Activated naive CD4-positive, alpha-beta T cell treated with anti-CD3 and anti-CD28 coated beads for 36 hours (primary cell): Measurements from ENCODE around the gene SCAMP3. TPM values are rescaled to one million over a fixed set of nuclear protein-coding genes. Genes with fewer than 3 reads are reported as not detected.

Experiments used
- CTCF ChIA-PET: fragments of 350-600 bp; sonication (Branson Sonifier 250); formaldehyde crosslinking; loops from one replicate; lab custom pipeline; 2021; ENCODE audit warnings: antibody characterized with exemption; lab: Charles Lee
- DNase-seq: peaks from one replicate; pipeline ENCODE4 v3.0.0-alpha.2; 2020
- H3K27ac Mint-ChIP-seq: one replicate; pipeline ENCODE4 v1.8.0; 2021; ENCODE audit warnings: mild to moderate bottlenecking, mixed read lengths
- H3K27me3 Mint-ChIP-seq: one replicate; pipeline ENCODE4 v1.8.0; 2021; ENCODE audit warnings: low read depth, mixed read lengths
- H3K36me3 Mint-ChIP-seq: one replicate; pipeline ENCODE4 v1.8.0; 2021; ENCODE audit warnings: low read depth, mixed read lengths
- H3K4me1 Mint-ChIP-seq: one replicate; pipeline ENCODE4 v1.8.0; 2021; ENCODE audit warnings: low read depth, mixed read lengths
- H3K4me3 Mint-ChIP-seq: one replicate; pipeline ENCODE4 v1.8.0; 2021; ENCODE audit warnings: mild to moderate bottlenecking, moderate library complexity, mixed read lengths
- H3K9me3 Mint-ChIP-seq: one replicate; pipeline ENCODE4 v1.8.0; 2021; ENCODE audit warnings: mixed read lengths
- intact Hi-C: fragments of 100-400 bp; cut with micrococcal nuclease; formaldehyde crosslinking; loops from one replicate; pipeline ENCODE4 v1.15.1; 2023
- total RNA-seq, 2 experiments: library from RNA; stranded (reverse); gene quantifications; one replicate each; pipeline ENCODE4 v1.2.3, GENCODE V29; 2021

SCAMP3 gene
- total RNA-seq, 2 experiments from 2014 or later: 80.3 to 82.9 TPM

DNA sequence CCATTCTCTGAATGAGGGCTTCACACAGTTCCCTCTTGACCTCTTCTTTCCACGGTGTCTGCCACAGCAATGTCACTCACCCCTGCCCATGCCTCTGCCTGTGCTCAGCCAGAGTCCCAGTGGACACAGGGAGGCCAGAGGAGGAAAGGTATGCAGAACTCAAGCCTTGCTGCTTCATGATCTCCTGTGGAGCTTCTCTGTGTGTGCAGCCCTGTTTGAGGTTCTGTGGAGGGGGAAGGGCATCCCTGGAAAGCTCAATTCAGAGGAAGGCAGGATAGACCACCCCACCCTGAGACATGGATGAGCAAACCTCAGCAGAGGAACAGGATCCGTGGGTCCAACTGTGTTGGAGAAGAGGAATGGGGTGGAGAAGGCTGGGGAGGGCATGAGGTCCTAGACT is 17.1 kb upstream of the SCAMP3 start:
- CTCF ChIA-PET: interaction anchor here (0.9 to 2.3 kb wide), 5 partner anchors 9 to 45 kb away, joined by 3 to 14 read pairs (median 4); no protein-coding TSS in a partner anchor
- Mint-ChIP-seq H3K27ac (no peak overlapping the region), H3K27me3 (no peaks in the 10 kb centered on the region), H3K36me3 (no peaks in the 10 kb centered on the region), H3K4me1 (peaks cover 17% of the 10 kb centered on the region), H3K9me3 (no peaks in the 10 kb centered on the region), H3K4me3 (no peak overlapping the region)
- DNase-seq: no peak
- intact Hi-C loops: loop anchor here (10.0 kb wide), 2 partner anchors 286 to 696 kb away; partner anchors contain the start of genes ARHGEF2 and ASH1L

DNA sequence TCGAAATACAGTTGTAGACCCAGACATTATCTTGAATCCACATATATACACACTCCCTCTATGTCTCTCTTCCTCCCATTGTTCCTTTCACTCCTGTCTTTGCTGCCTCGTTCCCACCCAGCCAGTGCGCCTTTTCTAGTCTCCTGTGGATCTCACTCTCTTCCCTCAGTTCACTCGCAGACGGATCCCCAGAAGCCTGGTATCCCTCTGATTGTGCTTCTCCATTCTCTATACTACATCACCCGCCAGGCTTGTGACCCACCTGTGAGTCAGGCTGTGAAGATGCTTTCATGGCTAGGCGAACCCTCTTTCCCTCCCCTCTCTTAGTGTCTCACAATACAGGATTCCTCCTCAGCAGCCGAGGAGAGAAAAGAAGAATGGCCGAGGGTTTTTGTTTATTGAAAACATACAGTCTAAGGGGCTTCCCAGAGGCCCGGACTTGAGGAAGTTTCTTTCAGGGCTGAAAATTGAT is 16.6 kb upstream of the SCAMP3 start:
- intact Hi-C loops: loop anchor here (1.0 to 10.0 kb wide), 3 partner anchors 28 to 696 kb away; partner anchors contain the start of genes ARHGEF2 and ASH1L
- Mint-ChIP-seq H3K36me3 (no peaks in the 10 kb centered on the region), H3K27ac (no peak overlapping the region), H3K4me1 (peaks cover 19% of the 10 kb centered on the region), H3K4me3 (peak overlapping the region; percentile 62), H3K27me3 (no peaks in the 10 kb centered on the region), H3K9me3 (no peaks in the 10 kb centered on the region)
- CTCF ChIA-PET: interaction anchor here (0.6 to 2.3 kb wide), 5 partner anchors 10 to 323 kb away, joined by 3 to 14 read pairs (median 3); no protein-coding TSS in a partner anchor
- no peak for DNase-seq

DNA sequence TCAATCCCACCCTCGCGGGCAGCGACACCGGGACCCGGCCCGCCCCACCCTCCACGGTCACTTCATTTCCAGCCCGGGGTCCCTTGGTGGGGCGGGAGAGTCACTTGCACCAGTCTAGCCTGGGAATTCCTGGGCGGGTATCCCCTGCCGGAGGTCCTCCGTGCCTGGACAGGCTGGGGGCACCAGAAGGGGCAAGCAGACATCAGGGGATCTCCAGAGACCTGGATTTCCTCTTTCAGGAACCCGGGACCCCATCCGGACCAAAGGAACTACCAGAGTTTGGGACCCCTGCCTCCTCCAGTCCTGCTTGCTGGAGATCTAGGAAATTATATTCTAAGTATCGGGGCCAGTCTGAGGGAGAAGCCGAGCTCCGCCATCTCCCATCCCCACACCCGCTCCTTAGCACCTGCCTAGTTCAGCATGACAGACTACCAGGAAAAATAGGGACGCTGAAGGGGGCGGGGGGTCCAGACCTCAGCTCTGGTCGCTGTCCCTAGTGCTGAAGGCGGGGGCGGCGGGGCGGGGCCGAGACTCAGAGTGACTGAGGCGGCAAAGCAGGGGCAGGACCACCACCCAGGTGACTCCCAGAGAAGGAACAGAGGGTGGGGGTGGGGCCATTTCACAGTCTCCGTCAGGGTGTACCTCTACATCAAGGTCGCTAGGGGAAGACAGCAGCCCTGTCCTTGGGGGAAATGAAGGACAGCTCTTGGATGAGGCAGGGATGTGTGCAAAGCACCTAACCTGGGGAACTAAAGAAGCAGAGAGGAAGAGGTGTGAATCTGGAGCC is 15.9 kb upstream of the SCAMP3 start:
- H3K27me3 Mint-ChIP-seq: no peaks in the 10 kb centered on the region
- peak; percentile 86 for DNase-seq
- intact Hi-C loops: loop anchor here (1.0 to 10.0 kb wide), 5 partner anchors 28 to 697 kb away; partner anchors contain the start of genes ARHGEF2, ASH1L and FDPS
- no peaks in the 10 kb centered on the region for H3K9me3 Mint-ChIP-seq
- H3K4me3 Mint-ChIP-seq: peak overlapping the region; percentile 62
- H3K4me1 Mint-ChIP-seq: peaks cover 24% of the 10 kb centered on the region
- CTCF ChIA-PET: interaction anchor here (0.6 to 2.3 kb wide), 4 partner anchors 10 to 323 kb away, joined by 3 to 14 read pairs (median 4); no protein-coding TSS in a partner anchor
- H3K27ac Mint-ChIP-seq: no peak overlapping the region
- H3K36me3 Mint-ChIP-seq: no peaks in the 10 kb centered on the region

DNA sequence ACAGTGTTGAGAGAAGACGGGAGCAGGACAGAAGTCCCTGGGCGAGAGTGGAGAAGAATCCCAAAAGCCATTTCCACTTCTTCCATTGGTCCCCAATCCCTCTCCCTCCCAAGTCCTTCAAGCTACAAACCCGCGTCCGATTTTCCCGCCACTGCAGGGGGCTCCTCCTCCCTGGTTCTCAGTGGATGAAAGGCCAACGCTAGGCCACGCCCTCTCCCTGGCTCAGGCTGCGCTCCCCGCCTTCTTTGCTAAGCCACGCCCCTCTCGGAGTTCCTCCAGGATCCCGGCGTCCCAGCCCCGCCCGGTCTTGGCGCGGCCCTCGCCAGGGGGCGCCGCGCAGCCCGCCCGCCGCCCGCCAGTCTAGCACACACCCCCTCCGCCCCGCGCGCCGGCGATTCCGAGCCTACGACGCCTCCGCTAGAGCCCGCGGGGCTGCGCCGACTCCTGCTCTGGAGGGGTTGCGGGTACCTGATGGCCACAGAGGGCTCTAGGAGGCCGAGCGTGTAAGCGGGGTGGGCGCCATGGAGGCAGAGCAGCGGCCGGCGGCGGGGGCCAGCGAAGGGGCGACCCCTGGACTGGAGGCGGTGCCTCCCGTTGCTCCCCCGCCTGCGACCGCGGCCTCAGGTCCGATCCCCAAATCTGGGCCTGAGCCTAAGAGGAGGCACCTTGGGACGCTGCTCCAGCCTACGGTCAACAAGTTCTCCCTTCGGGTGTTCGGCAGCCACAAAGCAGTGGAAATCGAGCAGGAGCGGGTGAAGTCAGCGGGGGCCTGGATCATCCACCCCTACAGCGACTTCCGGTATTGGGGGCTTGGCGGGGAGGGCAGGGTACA is 15.1 kb upstream of the SCAMP3 start, which contains the start of gene HCN3:
HCN3 (plus strand) TSS at position 394 of the 832 bp plus-strand sequence; CDS start at position 522, 128 bp downstream.
- Mint-ChIP-seq H3K9me3 (no peaks in the 10 kb centered on the region), H3K27ac (no peak within 1 kb of the TSS), H3K4me1 (peaks cover 30% of the 10 kb centered on the region), H3K27me3 (no peaks in the 10 kb centered on the region), H3K36me3 (peaks cover 4% of the 10 kb centered on the region), H3K4me3 (peak within 1 kb of the TSS; percentile 62)
- peak; percentile 96 for DNase-seq
- CTCF ChIA-PET: interaction anchor here (0.6 to 3.1 kb wide), 7 partner anchors 11 to 46 kb away, joined by 3 to 17 read pairs (median 4); no protein-coding TSS in a partner anchor
- intact Hi-C loops: loop anchor here (1.0 to 10.0 kb wide), 4 partner anchors 31 to 698 kb away; partner anchors contain the start of genes ARHGEF2, ASH1L and FDPS

DNA sequence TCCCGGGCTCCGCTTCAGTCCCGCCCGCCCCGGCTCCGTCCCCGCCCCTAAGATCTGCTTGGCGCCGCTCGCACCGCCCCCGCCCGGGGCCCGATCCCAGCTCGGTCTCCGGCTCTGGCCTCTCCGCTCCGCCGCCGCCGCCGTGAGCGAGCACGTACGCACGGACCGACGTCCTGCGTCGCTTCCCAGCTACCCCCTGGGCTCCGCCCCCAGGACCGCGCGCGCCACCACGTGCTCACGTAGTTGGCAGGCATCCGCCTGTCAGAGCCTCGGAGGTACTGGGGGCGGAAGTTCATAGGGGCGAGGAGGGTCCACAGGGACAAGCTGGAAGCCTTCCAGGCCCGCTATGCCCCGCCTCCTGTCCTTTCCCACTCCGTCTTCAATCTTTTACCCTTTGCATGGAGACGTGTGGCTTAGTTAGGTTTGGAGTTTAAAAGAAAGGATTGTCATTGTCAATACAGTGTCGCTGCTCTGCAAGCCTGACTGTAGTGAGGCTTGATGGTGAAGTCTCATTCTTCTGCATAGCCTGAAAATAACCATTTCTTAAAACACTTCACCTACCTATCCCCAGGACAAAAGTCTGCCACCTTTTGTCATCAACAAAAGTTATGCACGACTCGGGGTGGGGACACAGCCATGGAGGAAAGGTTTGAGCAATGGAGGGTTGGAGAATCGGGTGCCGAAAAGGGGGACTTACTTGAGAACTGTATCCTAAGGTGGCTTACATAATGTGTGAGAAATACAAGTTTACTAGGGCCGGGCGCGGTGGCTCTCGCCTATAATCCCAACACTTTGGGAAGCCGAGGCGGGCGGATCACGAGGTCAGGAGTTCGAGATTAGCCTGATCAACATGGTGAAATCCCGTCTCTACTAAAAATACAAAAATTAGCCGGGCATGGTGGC is 11.4 kb upstream of the SCAMP3 start, which contains the start of gene CLK2:
CLK2 (minus strand) TSS at position 162 of the 903 bp plus-strand sequence. CDS start 2,527 bp downstream, outside the sequence.
- H3K4me3 Mint-ChIP-seq: peak within 1 kb of the TSS; percentile 94
- H3K36me3 Mint-ChIP-seq: peaks cover 28% of the 10 kb centered on the region
- intact Hi-C loops: loop anchor here (1.0 to 10.0 kb wide), 9 partner anchors 11 to 701 kb away; partner anchors contain the start of genes ARHGEF2, ASH1L, ENTREP3 and FDPS
- CTCF ChIA-PET: interaction anchor here (0.7 to 4.3 kb wide), 8 partner anchors 10 to 188 kb away, joined by 3 to 26 read pairs (median 4); partner anchors contain the start of gene FDPS
- peak; percentile 97 for DNase-seq
- H3K9me3 Mint-ChIP-seq: no peaks in the 10 kb centered on the region
- peaks cover 43% of the 10 kb centered on the region for H3K4me1 Mint-ChIP-seq
- peak within 1 kb of the TSS; percentile 93 for H3K27ac Mint-ChIP-seq
- H3K27me3 Mint-ChIP-seq: no peaks in the 10 kb centered on the region

DNA sequence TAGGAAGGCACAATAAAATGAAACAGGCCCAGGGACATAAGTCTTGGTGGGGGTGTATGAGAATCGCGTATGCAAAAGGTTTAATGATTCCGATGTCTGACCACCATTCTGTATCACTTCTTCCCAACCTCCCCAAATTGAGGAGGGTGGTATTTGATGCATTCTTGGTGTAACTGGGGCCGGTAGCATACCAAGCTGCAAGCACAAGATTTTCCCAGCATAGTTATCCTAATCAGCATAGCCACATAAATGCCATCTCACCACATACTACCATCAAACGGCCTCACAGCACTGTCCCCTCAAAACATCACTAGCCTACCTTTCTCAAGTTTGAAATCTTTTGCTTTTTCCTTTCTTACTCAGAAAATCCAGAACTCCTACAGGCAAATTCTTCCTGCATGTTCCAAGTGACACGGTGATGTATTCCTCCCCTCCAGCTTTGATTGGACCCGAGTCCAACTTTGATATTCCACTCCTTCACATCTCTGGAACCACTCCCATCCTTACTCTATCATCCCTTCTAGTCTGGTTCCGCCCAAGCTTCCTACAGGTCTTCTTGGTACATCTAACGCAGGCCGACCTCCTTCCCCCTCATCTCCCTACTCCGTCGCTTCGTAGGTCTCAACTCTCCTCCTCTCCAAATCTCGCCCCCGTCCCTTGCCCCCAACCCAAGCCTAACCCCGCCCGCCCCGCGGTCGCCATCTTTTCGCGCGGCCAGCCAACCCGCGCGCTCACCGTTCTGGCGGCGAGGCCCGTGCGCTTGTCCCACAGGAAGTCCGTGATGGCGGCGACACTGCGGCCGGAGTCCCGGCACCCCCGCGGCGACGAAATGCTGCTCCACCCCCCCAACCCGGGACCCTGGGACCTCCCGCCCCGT is 10.5 kb upstream of the SCAMP3 start:
- H3K9me3 Mint-ChIP-seq: no peaks in the 10 kb centered on the region
- H3K4me3 Mint-ChIP-seq: peak overlapping the region; percentile 94
- DNase-seq: no peak
- no peaks in the 10 kb centered on the region for H3K27me3 Mint-ChIP-seq
- peaks cover 35% of the 10 kb centered on the region for H3K36me3 Mint-ChIP-seq
- peak overlapping the region; percentile 93 for H3K27ac Mint-ChIP-seq
- CTCF ChIA-PET: interaction anchor here (0.9 to 4.3 kb wide), 7 partner anchors 9 to 188 kb away, joined by 3 to 26 read pairs (median 4); partner anchors contain the start of gene FDPS
- H3K4me1 Mint-ChIP-seq: peaks cover 42% of the 10 kb centered on the region
- intact Hi-C loops: loop anchor here (1.0 to 10.0 kb wide), 9 partner anchors 10 to 702 kb away; partner anchors contain the start of genes ARHGEF2, ASH1L, ENTREP3 and FDPS

DNA sequence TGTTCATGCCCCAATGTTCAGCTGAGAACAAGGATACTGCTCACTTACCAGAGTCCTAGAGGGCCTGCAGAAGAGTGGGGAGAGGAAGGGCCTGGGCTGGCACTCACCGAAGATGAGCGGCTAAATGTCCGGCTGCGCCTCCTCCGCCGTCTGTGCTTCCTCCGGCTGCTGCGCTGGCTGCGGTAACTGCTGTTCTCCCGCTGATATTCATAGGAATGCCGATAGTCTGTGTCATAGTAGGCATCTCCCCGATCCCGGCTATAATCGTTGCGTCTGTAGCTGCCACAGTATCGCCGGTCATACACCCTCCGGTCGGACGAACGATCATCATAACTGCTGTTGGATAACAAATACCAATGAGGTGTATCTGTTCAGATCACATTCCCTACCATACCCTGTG is 7.2 kb upstream of the SCAMP3 start:
- Mint-ChIP-seq H3K4me3 (no peak overlapping the region), H3K27me3 (no peaks in the 10 kb centered on the region), H3K9me3 (no peaks in the 10 kb centered on the region), H3K4me1 (peaks cover 28% of the 10 kb centered on the region), H3K27ac (no peak overlapping the region), H3K36me3 (peaks cover 57% of the 10 kb centered on the region)
- CTCF ChIA-PET: no interaction called here
- no peak for DNase-seq
- intact Hi-C loops: no loop called here

DNA sequence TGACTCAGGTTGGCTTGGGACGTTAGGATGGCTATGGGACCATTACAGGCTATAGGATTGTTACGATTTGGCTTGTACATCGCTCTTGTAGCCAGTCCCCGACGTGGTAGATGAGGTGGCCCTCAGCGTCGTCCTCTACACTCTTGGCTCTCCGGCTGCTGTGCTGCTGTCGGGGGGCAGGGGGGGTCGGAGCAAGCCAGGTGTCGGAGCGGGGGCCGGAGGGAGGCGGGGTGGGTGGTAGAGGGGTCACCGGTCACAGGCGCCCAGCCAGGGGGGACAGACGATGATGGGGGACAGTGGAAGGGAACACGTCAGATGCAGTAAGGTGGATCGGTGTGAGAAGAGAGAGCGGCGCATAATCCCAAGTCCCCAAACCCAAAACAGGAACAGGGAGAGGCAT is 6.5 kb upstream of the SCAMP3 start:
- Mint-ChIP-seq H3K9me3 (no peaks in the 10 kb centered on the region), H3K27ac (no peak overlapping the region), H3K27me3 (no peaks in the 10 kb centered on the region), H3K36me3 (peaks cover 58% of the 10 kb centered on the region), H3K4me1 (peaks cover 25% of the 10 kb centered on the region), H3K4me3 (no peak overlapping the region)
- intact Hi-C loops: no loop called here
- CTCF ChIA-PET: interaction anchor here (5.5 kb wide), 1 partner anchor 18 kb away, joined by 40 read pairs; no protein-coding TSS in a partner anchor
- DNase-seq: no peak

DNA sequence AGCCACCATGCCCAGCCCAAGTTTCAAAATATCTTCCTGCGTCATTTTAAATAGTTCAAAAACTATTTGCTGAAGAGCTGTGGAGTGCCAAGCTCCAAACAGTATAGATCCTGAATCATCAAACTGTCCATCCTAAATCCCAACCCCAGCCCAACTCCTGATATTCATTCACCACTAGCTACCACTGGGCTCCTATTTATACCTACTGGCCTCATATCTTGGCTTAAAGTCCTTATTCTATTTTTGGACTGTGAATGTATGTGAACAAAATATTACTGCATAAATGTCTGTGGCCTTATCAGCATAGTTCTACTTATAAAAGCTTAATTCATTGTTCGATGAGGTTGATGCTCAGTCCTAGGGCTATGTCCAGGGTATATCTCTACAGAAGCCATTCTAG is 5.2 kb upstream of the SCAMP3 start:
- H3K9me3 Mint-ChIP-seq: no peaks in the 10 kb centered on the region
- no peak overlapping the region for H3K27ac Mint-ChIP-seq
- peaks cover 26% of the 10 kb centered on the region for H3K4me1 Mint-ChIP-seq
- CTCF ChIA-PET: interaction anchor here (1.2 to 5.5 kb wide), 3 partner anchors 9 to 19 kb away, joined by 3 to 40 read pairs (median 7); no protein-coding TSS in a partner anchor
- H3K4me3 Mint-ChIP-seq: no peak overlapping the region
- peaks cover 65% of the 10 kb centered on the region for H3K36me3 Mint-ChIP-seq
- H3K27me3 Mint-ChIP-seq: no peaks in the 10 kb centered on the region
- intact Hi-C loops: no loop called here
- no peak for DNase-seq

DNA sequence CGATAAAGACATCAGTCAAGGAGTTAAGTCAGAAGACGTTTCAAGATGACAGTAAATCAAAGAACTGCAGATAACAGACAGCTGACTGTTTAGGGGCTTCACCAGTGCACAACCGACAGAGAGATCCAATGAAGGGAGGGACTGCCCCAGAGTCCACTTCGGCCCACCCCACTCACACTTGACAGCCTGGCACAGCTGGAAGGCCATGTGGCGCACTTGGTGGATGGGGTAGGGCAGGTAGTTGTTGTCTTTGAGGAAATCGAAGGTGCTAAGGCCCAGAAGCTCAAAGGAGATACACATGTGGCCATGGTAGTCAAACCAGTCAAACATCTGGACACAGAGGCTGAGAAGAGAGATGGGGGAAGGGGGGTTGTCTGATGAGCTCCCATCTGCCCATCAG is 4.4 kb upstream of the SCAMP3 start:
- intact Hi-C loops: no loop called here
- Mint-ChIP-seq H3K4me1 (peaks cover 19% of the 10 kb centered on the region), H3K9me3 (no peaks in the 10 kb centered on the region), H3K4me3 (no peak overlapping the region), H3K36me3 (peaks cover 69% of the 10 kb centered on the region), H3K27me3 (no peaks in the 10 kb centered on the region), H3K27ac (no peak overlapping the region)
- no peak for DNase-seq
- CTCF ChIA-PET: interaction anchor here (1.2 to 5.5 kb wide), 4 partner anchors 10 to 57 kb away, joined by 3 to 40 read pairs (median 5); no protein-coding TSS in a partner anchor
